HG03442 (cell line): ENCODE data around the gene CNTN1.

Experiments
- ATAC-seq: cut with Tn5 transposase; IDR thresholded peaks from one replicate; pipeline ENCODE4 v1.9.1; 2021; ENCODE audit warnings: mild to moderate bottlenecking, moderate library complexity; ENCODE audit not compliant: unreplicated experiment

CNTN1 gene

GRCh38 chr12:40691913-40692764 lies at the start of gene CNTN1:
Gene CNTN1, plus strand, starts transcription at chr12:40692439.
- ATAC-seq: peak; percentile 82

- no peak for ATAC-seq
Measured at GRCh38 chr12:40643506-40643905, 48.7 kb upstream of the CNTN1 start.

- ATAC-seq: no peak
Measured at GRCh38 chr12:40643976-40644375, 48.3 kb upstream of the CNTN1 start.

- ATAC-seq: no peak
Measured at GRCh38 chr12:40644708-40645107, 47.5 kb upstream of the CNTN1 start.

- no peak for ATAC-seq
Measured at GRCh38 chr12:40645361-40645760, 46.9 kb upstream of the CNTN1 start.

GRCh38 chr12:40646456-40646855 lies 45.8 kb upstream of the CNTN1 start:
- ATAC-seq: no peak

- ATAC-seq: no peak
Measured at GRCh38 chr12:40646911-40647310, 45.3 kb upstream of the CNTN1 start.

- no peak for ATAC-seq
Measured at GRCh38 chr12:40647651-40648050, 44.6 kb upstream of the CNTN1 start.

GRCh38 chr12:40648519-40648918 lies 43.7 kb upstream of the CNTN1 start:
- ATAC-seq: no peak

GRCh38 chr12:40650038-40650704 lies 42.1 kb upstream of the CNTN1 start:
- ATAC-seq: no peak

GRCh38 chr12:40655451-40655850 lies 36.8 kb upstream of the CNTN1 start:
- ATAC-seq: no peak

GRCh38 chr12:40662366-40662765 lies 29.9 kb upstream of the CNTN1 start:
- no peak for ATAC-seq

- ATAC-seq: no peak
Measured at GRCh38 chr12:40663781-40664180, 28.5 kb upstream of the CNTN1 start.

GRCh38 chr12:40668099-40668529 lies 24.1 kb upstream of the CNTN1 start:
- no peak for ATAC-seq

GRCh38 chr12:40672741-40673271 lies 19.4 kb upstream of the CNTN1 start:
- no peak for ATAC-seq

GRCh38 chr12:40681148-40681547 lies 11.1 kb upstream of the CNTN1 start:
- ATAC-seq: no peak

GRCh38 chr12:40684986-40685385 lies 7.3 kb upstream of the CNTN1 start:
- ATAC-seq: no peak

GRCh38 chr12:40688085-40688725 lies 4.0 kb upstream of the CNTN1 start:
- no peak for ATAC-seq

- no peak for ATAC-seq
Measured at GRCh38 chr12:40689576-40689975, 2.7 kb upstream of the CNTN1 start.

- ATAC-seq: no peak
Measured at GRCh38 chr12:40692765-40693206, 547 bp downstream of the CNTN1 start.

- ATAC-seq: no peak
Measured at GRCh38 chr12:40693207-40693821, 1.1 kb downstream of the CNTN1 start.
